Brain microvascular endothelial cell (primary cell): ENCODE results near the gene CAPN7.

ENCODE experiments used
- DNase-seq: peaks from one replicate; pipeline ENCODE4 v3.0.0-alpha.2; 2020
- H3K27ac ChIP-seq: fragments of 250-450 bp; sonication (Bioruptor Pico); 2 replicates; pipeline ENCODE4 v1.5.1; 2020; ENCODE audit warnings: mild to moderate bottlenecking, moderate library complexity
- H3K27me3 ChIP-seq: fragments of 250-450 bp; sonication (Bioruptor Pico); replicated peaks from 2 replicates; pipeline ENCODE4 v1.5.1; 2020; ENCODE audit warnings: mild to moderate bottlenecking
- H3K36me3 ChIP-seq: fragments of 250-450 bp; sonication (Bioruptor Pico); replicated peaks from 2 replicates; pipeline ENCODE4 v1.5.1; 2020; ENCODE audit warnings: mild to moderate bottlenecking
- H3K4me3 ChIP-seq: 2 replicates; pipeline ENCODE4 v1.5.1; 2011; ENCODE audit warnings: low read depth, mild to moderate bottlenecking, control low read depth, low read length, moderate library complexity
- in situ Hi-C: cut with HindIII; loops from 2 replicates; pipeline ENCODE4 v1.10.0; 2017; ENCODE audit warnings: low sequenced_read_pairs, low pct_ligation_motif_present
- TF ChIP-seq, protein P1 (sequence below): IDR thresholded peaks from 2 replicates; pipeline ENCODE4 v1.5.1; 2011; ENCODE audit warnings: low read depth, mild to moderate bottlenecking, moderate library complexity, low read length, control low read depth, inconsistent platforms; ENCODE audit errors: missing control alignments

The CAPN7 gene

GRCh38 chr3:15287565-15288330, 81.7 kb downstream of the CAPN7 start:
- TF ChIP-seq, protein P1, sequence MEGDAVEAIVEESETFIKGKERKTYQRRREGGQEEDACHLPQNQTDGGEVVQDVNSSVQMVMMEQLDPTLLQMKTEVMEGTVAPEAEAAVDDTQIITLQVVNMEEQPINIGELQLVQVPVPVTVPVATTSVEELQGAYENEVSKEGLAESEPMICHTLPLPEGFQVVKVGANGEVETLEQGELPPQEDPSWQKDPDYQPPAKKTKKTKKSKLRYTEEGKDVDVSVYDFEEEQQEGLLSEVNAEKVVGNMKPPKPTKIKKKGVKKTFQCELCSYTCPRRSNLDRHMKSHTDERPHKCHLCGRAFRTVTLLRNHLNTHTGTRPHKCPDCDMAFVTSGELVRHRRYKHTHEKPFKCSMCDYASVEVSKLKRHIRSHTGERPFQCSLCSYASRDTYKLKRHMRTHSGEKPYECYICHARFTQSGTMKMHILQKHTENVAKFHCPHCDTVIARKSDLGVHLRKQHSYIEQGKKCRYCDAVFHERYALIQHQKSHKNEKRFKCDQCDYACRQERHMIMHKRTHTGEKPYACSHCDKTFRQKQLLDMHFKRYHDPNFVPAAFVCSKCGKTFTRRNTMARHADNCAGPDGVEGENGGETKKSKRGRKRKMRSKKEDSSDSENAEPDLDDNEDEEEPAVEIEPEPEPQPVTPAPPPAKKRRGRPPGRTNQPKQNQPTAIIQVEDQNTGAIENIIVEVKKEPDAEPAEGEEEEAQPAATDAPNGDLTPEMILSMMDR = no peak
- Histone ChIP-seq H3K36me3 (no peaks in the 10 kb centered on the region), H3K4me3 (no peak overlapping the region), H3K27me3 (no peaks in the 10 kb centered on the region), H3K27ac (no peak overlapping the region)
- peak; percentile 55 for DNase-seq
- in situ Hi-C loops = no loop called here

DNA sequence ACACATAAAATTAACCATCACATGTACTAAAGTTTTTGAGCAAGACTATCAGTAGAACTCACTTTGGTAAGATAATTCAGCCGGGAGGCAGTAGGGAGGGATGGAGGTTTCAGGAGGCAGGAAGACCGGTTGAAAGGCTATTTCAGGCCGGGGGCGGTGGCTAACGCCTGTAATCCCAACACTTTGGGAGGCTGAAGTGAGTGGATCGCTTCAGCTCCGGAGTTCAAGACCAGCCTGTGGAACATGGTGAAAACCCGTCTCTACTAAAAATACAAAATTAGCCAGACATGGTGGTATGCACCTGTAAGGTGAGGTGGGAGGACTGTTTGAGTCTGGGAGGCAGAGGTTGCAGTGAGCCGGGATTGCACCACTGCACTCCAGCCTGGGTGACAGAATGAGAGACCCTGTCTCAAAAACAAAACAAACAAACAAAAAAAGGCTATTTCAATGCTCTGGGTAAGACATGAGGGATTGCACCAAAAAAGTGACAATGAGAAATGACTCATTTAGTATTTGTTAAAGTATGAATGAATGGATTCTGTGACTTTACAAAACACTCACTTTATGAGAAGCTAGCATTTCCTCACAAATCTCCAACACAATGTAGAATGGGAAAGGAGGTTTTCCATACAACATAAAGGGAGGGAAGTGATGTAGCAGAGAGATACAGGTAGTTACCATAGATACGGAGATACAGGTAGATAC, 82.4 kb downstream of the CAPN7 start:
- no peak for DNase-seq
- Histone ChIP-seq H3K27ac (no peak overlapping the region), H3K4me3 (no peak overlapping the region), H3K27me3 (no peaks in the 10 kb centered on the region), H3K36me3 (no peaks in the 10 kb centered on the region)
- TF ChIP-seq, protein P1 = no peak
- in situ Hi-C loops = no loop called here

DNA sequence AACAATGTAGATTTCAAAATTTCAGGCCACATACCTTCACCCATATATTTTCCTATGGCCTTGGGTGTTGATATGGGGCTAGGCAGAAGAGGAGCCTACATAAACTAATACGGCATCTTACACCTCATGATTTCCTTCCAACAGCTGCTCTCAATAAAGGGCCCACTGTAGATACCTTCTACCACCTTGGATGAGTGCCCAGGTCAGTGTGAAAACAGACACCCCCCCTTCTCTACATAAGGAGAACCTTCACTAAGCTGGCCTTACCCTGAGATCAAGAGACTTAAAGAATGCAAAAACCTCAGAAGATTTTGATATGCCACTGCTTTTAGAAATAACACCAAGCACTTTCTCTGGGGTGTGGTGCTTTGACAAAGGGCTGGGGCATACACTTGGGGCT, 83.6 kb downstream of the CAPN7 start:
- H3K27ac ChIP-seq = no peak overlapping the region

GRCh38 chr3:15290736-15291135, 84.7 kb downstream of the CAPN7 start:
- TF ChIP-seq, protein P1 = no peak
- Histone ChIP-seq H3K4me3 (no peak overlapping the region), H3K27ac (no peak overlapping the region), H3K36me3 (no peaks in the 10 kb centered on the region), H3K27me3 (no peaks in the 10 kb centered on the region)
- in situ Hi-C loops = no loop called here
- DNase-seq = no peak

More for the DNA sequence above, 83.6 kb downstream of the CAPN7 start:
- H3K27me3 ChIP-seq = no peaks in the 10 kb centered on the region
- in situ Hi-C loops = no loop called here
- TF ChIP-seq, protein P1 = no peak
- no peaks in the 10 kb centered on the region for H3K36me3 ChIP-seq
- H3K4me3 ChIP-seq = no peak overlapping the region
- no peak for DNase-seq

DNA sequence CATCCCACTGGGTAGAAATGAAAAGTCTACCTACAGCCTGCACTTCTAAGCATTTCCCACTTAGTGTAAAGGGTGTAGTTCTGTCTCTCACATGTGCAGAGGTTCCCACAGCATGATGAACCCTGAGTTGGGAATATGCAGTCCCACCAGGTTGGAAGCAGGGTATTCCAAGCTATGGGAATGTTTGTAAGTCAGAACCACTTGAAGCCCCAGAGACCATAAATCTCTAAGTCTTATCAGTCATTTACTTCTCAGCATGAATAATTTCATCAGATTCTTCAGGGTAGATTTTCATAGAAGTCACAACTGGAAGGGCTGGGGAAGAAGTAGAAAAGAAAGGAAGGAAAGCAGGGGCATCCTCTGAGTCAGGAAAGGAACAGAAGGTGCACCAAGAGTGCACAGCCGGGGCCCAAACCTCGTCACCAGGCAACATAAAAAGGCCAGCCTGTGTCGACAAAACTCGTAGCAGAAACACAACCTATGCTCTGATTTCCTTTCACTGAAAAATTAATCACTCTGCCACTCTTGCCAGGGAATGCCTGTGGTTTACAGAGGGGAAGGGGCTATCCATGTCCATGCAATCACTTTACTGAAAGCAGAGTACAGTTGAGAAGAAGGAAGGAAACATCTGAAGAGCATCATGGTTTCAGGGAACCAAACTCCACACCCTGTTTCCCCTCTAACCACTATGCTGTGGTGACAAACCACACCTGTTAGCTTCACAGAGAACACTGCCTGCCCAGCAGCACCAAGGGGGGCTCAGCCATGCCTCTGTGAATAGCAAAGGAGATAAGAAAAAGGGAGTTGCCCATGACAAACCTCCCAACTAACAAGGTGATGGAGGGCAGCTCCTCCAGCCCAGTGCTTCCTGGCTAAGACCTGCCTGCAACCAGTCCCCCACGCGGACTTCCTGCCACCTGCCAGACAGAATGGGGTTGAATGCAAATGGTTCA, 85.8 kb downstream of the CAPN7 start:
- no peak for DNase-seq
- Histone ChIP-seq H3K36me3 (no peaks in the 10 kb centered on the region), H3K27ac (no peak overlapping the region), H3K4me3 (no peak overlapping the region), H3K27me3 (no peaks in the 10 kb centered on the region)
- TF ChIP-seq, protein P1 = no peak
- in situ Hi-C loops = no loop called here
